ENCODE measurements around the gene ADGRG3.

ADGRG3 gene

DNA sequence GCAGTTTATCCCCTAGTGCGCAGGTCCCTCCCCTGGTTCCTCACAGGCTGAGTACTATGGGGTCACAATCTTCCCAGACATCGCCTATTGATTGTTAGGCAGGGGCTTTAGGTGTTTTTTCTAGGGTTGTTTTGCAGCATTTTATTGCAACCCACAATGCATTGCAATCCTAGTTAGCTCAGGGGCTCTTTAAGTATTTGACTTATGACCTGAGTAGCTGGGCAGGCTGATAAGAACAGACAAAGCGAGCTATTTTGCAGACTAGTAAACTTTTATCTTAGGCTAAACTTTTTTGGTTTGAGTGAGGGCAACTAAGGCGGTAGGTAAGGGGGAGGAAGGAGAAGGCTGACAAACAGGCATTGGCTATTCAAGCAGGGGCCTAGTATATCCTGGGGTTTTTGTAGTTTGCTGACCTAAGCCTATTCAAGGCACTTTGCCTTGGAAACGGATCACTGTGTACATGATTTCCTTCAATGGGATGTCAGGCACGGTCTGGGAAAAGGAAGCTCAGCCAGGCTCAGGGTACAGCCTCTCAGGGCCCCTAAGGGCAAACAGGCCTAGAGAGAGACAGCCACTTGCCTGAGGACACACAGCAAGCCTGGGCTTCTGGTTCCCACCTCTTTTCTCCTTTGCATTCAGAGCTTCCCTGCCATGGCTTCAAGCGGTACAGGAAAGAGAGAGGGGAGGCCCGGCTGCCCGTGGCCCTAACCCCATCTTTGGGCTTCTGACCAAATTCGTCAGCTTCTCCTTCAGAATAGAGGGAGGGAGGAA, 32.9 kb downstream of the ADGRG3 start:
- ChIA-PET POLR2A (interaction anchor here (0.6 kb wide), 1 partner anchor 354 kb away, joined by 3 read pairs; no protein-coding TSS in a partner anchor), CTCF (no interaction called here)
- no peak for DNase-seq (ENCODE audit: extremely low spot score)
- TF ChIP-seq LEF1 (IDR thresholded peaks at IDR 0.05; ENCODE audit: borderline replicate concordance) (no peak), L3MBTL2 (conservative IDR thresholded peaks at IDR 0.05) (no peak), FOXM1 (IDR thresholded peaks at IDR 0.05; ENCODE audit: borderline replicate concordance) (no peak), SUZ12 (IDR thresholded peaks at IDR 0.05) (no peak), TARDBP (IDR thresholded peaks at IDR 0.05) (no peak), FOXA1 (IDR thresholded peaks at IDR 0.05) (no peak), HDGF (IDR thresholded peaks at IDR 0.05; ENCODE audit: borderline replicate concordance) (no peak), ARNT (IDR thresholded peaks at IDR 0.05) (no peak), SP1 (IDR thresholded peaks at IDR 0.05) (no peak), NFRKB (IDR thresholded peaks at IDR 0.05) (no peak), ZNF384 (IDR thresholded peaks at IDR 0.05) (no peak), ELF4 (IDR thresholded peaks at IDR 0.05) (no peak), FOXK2 (IDR thresholded peaks at IDR 0.05) (no peak), CTBP1 (IDR thresholded peaks at IDR 0.05; ENCODE audit: borderline replicate concordance) (no peak), BHLHE40 (IDR thresholded peaks at IDR 0.05; ENCODE audit: borderline replicate concordance) (no peak)
- TF ChIP-seq, protein P1, sequence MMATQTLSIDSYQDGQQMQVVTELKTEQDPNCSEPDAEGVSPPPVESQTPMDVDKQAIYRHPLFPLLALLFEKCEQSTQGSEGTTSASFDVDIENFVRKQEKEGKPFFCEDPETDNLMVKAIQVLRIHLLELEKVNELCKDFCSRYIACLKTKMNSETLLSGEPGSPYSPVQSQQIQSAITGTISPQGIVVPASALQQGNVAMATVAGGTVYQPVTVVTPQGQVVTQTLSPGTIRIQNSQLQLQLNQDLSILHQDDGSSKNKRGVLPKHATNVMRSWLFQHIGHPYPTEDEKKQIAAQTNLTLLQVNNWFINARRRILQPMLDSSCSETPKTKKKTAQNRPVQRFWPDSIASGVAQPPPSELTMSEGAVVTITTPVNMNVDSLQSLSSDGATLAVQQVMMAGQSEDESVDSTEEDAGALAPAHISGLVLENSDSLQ (IDR thresholded peaks at IDR 0.05), result no peak

DNA sequence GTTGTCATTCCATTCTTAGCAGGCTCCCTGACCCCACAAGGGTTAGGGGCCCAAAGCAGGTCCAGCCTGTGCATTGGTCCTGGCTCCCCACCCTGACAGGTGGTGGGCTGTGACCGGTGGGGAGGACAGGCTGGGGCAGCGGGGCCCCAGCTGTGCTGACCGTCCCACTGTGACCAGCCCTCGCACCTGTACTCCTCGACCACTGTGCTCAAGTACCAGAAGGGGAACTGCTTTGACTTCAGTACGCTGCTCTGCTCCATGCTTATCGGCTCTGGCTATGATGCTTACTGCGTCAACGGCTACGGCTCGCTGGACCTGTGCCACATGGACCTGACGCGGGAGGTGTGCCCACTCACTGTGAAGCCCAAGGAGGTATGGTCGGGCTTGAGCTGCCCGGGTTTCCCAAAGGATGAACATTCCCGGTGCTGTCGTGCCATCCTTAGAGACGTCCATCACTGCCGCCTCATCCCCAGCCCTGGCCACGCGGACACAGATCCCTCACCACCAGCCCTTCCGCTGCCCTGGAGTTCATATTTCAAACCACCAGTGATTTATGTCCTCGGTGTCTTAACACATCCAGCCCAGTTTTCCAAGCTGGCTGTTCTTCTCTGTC, 33.8 kb downstream of the ADGRG3 start:
- ChIA-PET CTCF (no interaction called here), POLR2A (no interaction called here)
- no peak for DNase-seq (ENCODE audit: extremely low spot score)
- no peak for TF ChIP-seq FOXA1 (IDR thresholded peaks at IDR 0.05)
- TF ChIP-seq, protein P1 (IDR thresholded peaks at IDR 0.05), result peak; percentile 6; the same call in 1 of the 2 replicates

DNA sequence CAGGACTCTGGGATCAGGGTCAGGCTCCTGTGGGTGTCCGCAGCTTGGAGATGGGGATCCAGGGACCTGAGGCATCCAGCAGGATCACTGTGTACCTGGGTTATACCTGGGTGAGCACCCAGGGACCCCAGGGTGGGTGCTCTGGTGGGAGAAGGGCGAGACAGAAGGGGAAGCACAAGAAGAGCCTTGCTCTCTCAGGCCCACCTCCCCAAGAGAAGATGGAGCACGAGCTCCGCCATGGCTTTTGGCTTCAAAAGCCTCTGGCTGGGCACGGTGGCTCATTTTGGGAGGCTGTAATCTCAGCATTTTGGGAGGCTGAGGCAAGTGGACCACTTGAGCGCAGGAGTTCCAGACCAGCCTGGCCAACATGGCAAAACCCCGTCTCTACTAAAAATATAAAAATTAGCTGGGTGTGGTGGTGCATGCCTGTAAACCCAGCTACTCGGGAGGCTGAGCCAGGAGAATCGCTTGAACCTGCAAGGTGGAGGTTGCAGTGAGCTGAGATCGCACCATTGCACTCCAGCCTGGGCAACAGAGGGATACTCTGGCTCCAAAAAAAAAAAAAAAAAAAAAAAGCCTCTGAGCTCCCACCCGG, 35.4 kb downstream of the ADGRG3 start:
- CTCF ChIA-PET, result no interaction called here
- DNase-seq (ENCODE audit: extremely low spot score), result no peak
- POLR2A ChIA-PET, result no interaction called here
- TF ChIP-seq ARNT (IDR thresholded peaks at IDR 0.05), result no peak

DNA sequence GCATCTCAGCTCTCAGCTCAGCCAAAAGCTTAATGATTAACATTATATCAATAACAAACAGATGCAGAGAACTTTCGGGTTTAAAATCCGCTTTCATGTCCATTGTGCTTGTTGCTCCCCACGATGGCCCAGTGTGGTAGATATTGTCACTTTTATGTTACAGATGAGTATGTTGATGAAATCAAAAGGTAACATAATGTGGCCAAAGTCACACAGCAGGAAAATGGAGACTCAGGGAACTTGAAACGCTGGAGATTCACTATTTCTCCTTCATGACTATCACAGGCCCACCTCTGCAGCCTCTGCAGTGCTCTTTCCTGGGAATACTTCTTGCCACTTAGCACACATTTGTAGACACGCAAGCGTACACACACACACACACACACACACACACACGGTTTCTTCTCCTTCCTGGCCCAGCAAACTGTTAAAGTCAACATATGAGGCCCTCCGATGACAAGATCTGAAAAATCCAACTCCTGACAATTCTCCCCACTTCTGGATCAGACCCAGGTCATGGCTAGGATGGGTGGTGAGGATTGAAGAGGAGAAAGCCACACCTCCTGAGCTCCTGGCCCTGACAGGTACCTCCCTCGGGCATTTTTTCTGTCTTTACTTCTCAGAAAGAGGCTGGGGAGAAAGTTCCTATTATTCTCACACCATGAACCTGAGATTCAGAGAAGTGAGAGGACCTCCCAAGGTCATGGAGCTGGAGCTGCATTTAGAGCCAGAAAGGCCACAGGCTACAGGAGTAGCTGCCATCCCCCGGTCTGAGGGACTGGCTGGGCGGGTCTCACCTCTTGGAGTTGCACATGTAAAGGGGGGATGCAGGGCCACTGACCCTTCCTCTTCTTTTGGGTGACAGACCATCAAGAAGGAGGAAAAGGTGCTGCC, 36.2 kb downstream of the ADGRG3 start:
- no peak for DNase-seq (ENCODE audit: extremely low spot score)
- POLR2A ChIA-PET, result no interaction called here

DNA sequence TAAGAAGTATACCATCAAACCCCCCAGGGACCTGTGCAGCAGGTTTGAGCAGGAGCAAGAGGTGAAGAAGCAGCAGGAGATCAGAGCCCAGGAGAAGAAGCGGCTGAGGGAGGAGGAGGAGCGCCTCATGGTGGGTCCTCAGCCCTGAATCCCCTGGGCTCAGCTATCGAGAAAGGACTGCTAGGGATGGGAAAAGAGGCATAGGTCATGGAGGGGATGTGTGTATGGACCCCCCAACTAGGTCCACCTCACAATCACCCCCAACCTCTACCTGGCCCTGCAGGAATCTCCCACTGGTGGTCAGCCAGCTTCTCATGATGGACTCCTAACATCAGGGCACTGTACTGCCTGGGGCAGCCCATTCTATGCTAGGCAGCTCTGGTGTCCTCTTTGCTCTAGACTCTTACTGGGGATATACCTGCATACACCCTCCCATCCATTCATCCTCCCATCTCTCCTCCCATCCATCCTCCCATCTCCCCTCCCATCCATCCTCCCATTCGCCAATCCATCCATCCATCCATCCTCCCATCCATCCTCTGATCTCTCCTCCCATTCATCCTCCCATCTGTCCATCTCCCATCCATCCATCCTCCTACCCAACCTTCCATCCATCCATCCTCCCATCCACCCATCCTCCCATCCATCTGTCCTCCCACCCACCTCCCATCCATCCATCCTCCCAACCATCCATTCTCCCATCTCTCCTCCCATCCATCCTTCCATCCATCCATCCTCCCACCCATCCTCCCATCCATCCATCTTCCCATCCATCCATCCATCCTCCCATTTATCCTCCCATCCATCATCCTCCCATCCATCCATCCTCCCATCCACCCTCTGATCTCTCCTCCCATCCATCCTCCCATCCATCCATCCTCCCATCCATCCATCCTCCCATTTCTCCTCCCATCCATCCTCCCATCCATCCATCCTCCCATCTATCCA, 37.1 kb downstream of the ADGRG3 start:
- CTCF ChIA-PET, result no interaction called here
- DNase-seq (ENCODE audit: extremely low spot score), result no peak
- TF ChIP-seq LEF1 (IDR thresholded peaks at IDR 0.05; ENCODE audit: borderline replicate concordance) (no peak), HDGF (IDR thresholded peaks at IDR 0.05; ENCODE audit: borderline replicate concordance) (no peak), FOXA1 (IDR thresholded peaks at IDR 0.05) (no peak), SUZ12 (IDR thresholded peaks at IDR 0.05) (no peak), ARNT (IDR thresholded peaks at IDR 0.05) (no peak), NFRKB (IDR thresholded peaks at IDR 0.05) (no peak), ELF4 (IDR thresholded peaks at IDR 0.05) (no peak), SP1 (IDR thresholded peaks at IDR 0.05) (no peak)
- TF ChIP-seq, protein P1 (IDR thresholded peaks at IDR 0.05), result no peak
- POLR2A ChIA-PET, result no interaction called here

More for the DNA sequence above, 36.2 kb downstream of the ADGRG3 start:
- TF ChIP-seq HDGF (IDR thresholded peaks at IDR 0.05; ENCODE audit: borderline replicate concordance) (no peak), FOXK2 (IDR thresholded peaks at IDR 0.05) (no peak), CTBP1 (IDR thresholded peaks at IDR 0.05; ENCODE audit: borderline replicate concordance) (no peak), BHLHE40 (IDR thresholded peaks at IDR 0.05; ENCODE audit: borderline replicate concordance) (no peak), SP1 (IDR thresholded peaks at IDR 0.05) (no peak), ELF4 (IDR thresholded peaks at IDR 0.05) (no peak), ARNT (IDR thresholded peaks at IDR 0.05) (no peak), L3MBTL2 (conservative IDR thresholded peaks at IDR 0.05) (no peak), FOXA1 (IDR thresholded peaks at IDR 0.05) (no peak), SUZ12 (IDR thresholded peaks at IDR 0.05) (no peak)
- TF ChIP-seq, protein P1 (IDR thresholded peaks at IDR 0.05), result no peak
- CTCF ChIA-PET, result no interaction called here
